ENCODE measurements around the gene SLX4IP.

Gene SLX4IP

GRCh38 chr20:10553326-10553984 lies 118.3 kb downstream of the SLX4IP start:
- TF ChIP-seq POLR2AphosphoS5 (IDR thresholded peaks at IDR 0.05; ENCODE audit: low read depth, low read length): no peak
- no peak for TF ChIP-seq TAF1 (IDR thresholded peaks at IDR 0.05; ENCODE audit: borderline replicate concordance, insufficient read depth, low read length)
- TF ChIP-seq SIN3A (IDR thresholded peaks at IDR 0.05; ENCODE audit: borderline replicate concordance, insufficient read depth, low read length): no peak
- no peak for TF ChIP-seq FOXP2 (optimal IDR thresholded peaks at IDR 0.05; ENCODE audit: borderline replicate concordance, extremely low read depth, extremely low read length, insufficient read depth)
- TF ChIP-seq REST (IDR thresholded peaks at IDR 0.05; ENCODE audit: insufficient read depth in 1 of 2, low read depth in 2 of 2, low read length in 2 of 2): no peak

DNA sequence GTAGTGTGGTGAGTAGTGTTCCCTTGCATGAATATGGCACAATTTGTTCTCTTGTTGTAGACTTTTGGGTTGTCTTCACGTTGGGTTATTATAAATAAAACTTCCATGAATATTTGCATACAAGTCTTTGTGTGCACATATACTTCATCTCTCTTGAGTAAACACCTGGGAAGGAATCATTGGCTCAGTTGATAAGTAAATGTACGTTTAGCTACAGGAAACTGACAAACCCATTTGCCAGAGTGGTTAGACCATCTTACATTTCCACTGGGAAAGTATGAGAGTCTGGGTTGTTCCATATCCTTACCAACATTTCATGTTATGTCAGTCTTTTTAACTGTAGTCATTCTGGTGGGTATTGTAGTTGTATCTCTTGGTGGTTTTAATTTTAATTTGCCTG lies 119.2 kb downstream of the SLX4IP start:
- TF ChIP-seq POLR2AphosphoS5 (IDR thresholded peaks at IDR 0.05; ENCODE audit: low read depth, low read length) (no peak), SIN3A (IDR thresholded peaks at IDR 0.05; ENCODE audit: borderline replicate concordance, insufficient read depth, low read length) (no peak)

- TF ChIP-seq REST (IDR thresholded peaks at IDR 0.05; ENCODE audit: insufficient read depth in 1 of 2, low read depth in 2 of 2, low read length in 2 of 2): peak; percentile 60 to 77; a peak in 2 of 4 replicates
- no peak for TF ChIP-seq TAF1 (IDR thresholded peaks at IDR 0.05; ENCODE audit: borderline replicate concordance, insufficient read depth, low read length)
Measured at GRCh38 chr20:10555393-10555792, 120.3 kb downstream of the SLX4IP start.

- TF ChIP-seq FOXP2 (optimal IDR thresholded peaks at IDR 0.05; ENCODE audit: borderline replicate concordance, extremely low read depth, extremely low read length, insufficient read depth): no peak
- no peak for TF ChIP-seq TAF1 (IDR thresholded peaks at IDR 0.05; ENCODE audit: borderline replicate concordance, insufficient read depth, low read length)
- no peak for TF ChIP-seq POLR2AphosphoS5 (IDR thresholded peaks at IDR 0.05; ENCODE audit: low read depth, low read length)
- TF ChIP-seq REST (IDR thresholded peaks at IDR 0.05; ENCODE audit: insufficient read depth in 1 of 2, low read depth in 2 of 2, low read length in 2 of 2): no peak
- TF ChIP-seq SIN3A (IDR thresholded peaks at IDR 0.05; ENCODE audit: borderline replicate concordance, insufficient read depth, low read length): no peak
Measured at GRCh38 chr20:10555865-10556308, 120.8 kb downstream of the SLX4IP start.

DNA sequence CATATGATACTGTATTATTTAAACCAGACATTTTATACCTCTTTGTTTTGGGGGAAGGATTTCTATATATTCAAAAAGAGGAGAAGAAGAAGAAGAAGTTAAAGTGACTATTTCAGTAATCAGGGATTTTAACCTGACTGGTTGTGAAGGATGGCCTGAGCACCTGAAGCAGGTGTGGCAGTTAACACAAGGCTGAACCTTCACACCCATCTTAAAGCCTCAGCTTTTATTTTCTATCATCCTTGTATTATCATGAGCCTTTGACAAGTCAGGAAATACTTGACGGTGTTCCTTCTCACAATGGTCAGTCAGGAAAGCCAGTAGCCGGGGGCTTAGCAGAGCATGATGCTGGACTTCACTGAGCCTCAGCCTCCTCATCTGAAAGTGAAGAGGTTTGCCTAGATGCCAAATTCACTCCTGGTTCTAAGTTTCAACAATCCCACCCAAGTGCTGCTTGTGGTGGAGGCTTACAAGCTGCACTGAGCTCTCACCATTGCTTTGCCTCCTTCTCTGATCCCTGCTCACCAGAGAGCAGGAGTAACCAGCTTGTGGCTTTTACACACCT lies 121.5 kb downstream of the SLX4IP start:
- TF ChIP-seq SIN3A (IDR thresholded peaks at IDR 0.05; ENCODE audit: borderline replicate concordance, insufficient read depth, low read length) (no peak), FOXP2 (optimal IDR thresholded peaks at IDR 0.05; ENCODE audit: borderline replicate concordance, extremely low read depth, extremely low read length, insufficient read depth) (no peak), REST (IDR thresholded peaks at IDR 0.05; ENCODE audit: insufficient read depth in 1 of 2, low read depth in 2 of 2, low read length in 2 of 2) (no peak), TAF1 (IDR thresholded peaks at IDR 0.05; ENCODE audit: borderline replicate concordance, insufficient read depth, low read length) (no peak), POLR2AphosphoS5 (IDR thresholded peaks at IDR 0.05; ENCODE audit: low read depth, low read length) (no peak)

Data from PFSK-1 (cell line).